Measurements from ENCODE around the gene CACNA1S. TPM values are rescaled to one million over a fixed set of nuclear protein-coding genes. Genes with fewer than 3 reads are reported as not detected.

Gene CACNA1S
- total and polyA plus RNA-seq, 2 of the 13 experiments (the other 11 are each of a cell fraction or from before 2014, with no cell fraction given), result not detected

DNA sequence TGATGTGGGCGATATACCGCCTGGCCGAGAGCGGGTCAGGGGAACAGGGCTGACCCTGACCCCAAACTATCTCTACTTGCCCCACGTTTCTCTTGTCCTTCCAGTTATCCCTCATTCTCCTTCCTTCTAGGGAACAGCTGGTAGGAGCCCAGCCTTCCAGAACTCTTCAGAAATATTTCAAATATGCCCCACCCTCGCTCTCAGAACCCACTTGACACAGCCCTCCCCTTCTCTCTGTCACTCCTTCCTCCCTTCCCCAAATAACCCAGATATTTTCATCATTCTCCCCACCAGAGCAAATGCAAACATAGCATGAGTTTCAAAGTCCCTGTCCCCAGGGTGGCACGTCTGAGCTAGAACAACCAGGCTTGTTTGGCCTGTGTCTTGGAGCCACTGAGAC is 1.1 kb downstream of the CACNA1S start:
- no peaks in the 10 kb centered on the region for H4K20me1 ChIP-seq (ENCODE audit: insufficient read depth, low read length)

More for the DNA sequence above, 1.1 kb downstream of the CACNA1S start:
- DNase-seq (ENCODE audit: low spot score) (no peak), FAIRE-seq (no peak), ATAC-seq (no peak)
- ChIA-PET POLR2A (no interaction called here), CTCF (ENCODE audit: low intra/inter-chr PET ratio, low total read pairs) (no interaction called here)
- Histone ChIP-seq H3K4me2 (ENCODE audit: low read depth, low read length) (no peak overlapping the region), H3K9ac (ENCODE audit: insufficient read depth, low read depth, low read length) (no peak overlapping the region), H3K36me3 (replicated peaks in 1 of 2; ENCODE audit: control insufficient read depth in 1 of 2, insufficient read depth in 2 of 2, low read length in 2 of 2) (no peaks in the 10 kb centered on the region), H3K27ac (ENCODE audit: extremely low read length, insufficient read depth, low read length) (no peak overlapping the region), H3K79me2 (ENCODE audit: insufficient read depth, low read length) (no peaks in the 10 kb centered on the region), H2AFZ (ENCODE audit: low read length) (no peak overlapping the region), H3K27me3 (ENCODE audit: control insufficient read depth in 1 of 2, insufficient read depth in 2 of 2, low read length in 2 of 2) (peaks cover 0 to 21% of the 10 kb centered on the region in 2 experiments; a peak in 3 of 5 replicates), H3K4me3 (replicated peaks in 1 of 3; ENCODE audit: insufficient read depth in 1 of 3, low read depth in 2 of 3, low read length in 3 of 3) (no peak overlapping the region), H3K4me1 (ENCODE audit: insufficient read depth, low read length) (no peaks in the 10 kb centered on the region), H3K9me3 (ENCODE audit: low read length) (no peaks in the 10 kb centered on the region)
- 36% methylated on average over 7 of the region's 7 CpGs for WGBS (ENCODE audit: low lambda C conversion rate)
- BruUV-seq (replicated peaks), result no TSS peak
- intact Hi-C loops (cut with micrococcal nuclease; ENCODE audit: unreplicated experiment), result loop anchor here (5.0 to 10.0 kb wide), 2 partner anchors 216 to 554 kb away; partner anchors contain the start of gene INAVA
- in situ Hi-C loops (cut with HindIII; ENCODE audit: extremely low pct_ligation_motif_present, low pct_unique_long_range_greater_than_20kb), result loop anchor here (10.0 kb wide), 1 partner anchor 136 kb away; no protein-coding TSS in a partner anchor
- TF ChIP-seq ZKSCAN8 (CRISPR knock-in tag; IDR thresholded peaks at IDR 0.05; ENCODE audit: borderline replicate concordance) (no peak), SAP130 (CRISPR knock-in tag; IDR thresholded peaks at IDR 0.05; ENCODE audit: low read depth) (no peak), SATB2 (CRISPR knock-in tag; IDR thresholded peaks at IDR 0.05) (no peak), ZSCAN29 (CRISPR knock-in tag; conservative IDR thresholded peaks at IDR 0.05) (no peak), LCORL (IDR thresholded peaks at IDR 0.05) (no peak), LCORL (CRISPR knock-in tag; IDR thresholded peaks at IDR 0.05) (no peak), ZNF841 (CRISPR knock-in tag; IDR thresholded peaks at IDR 0.05; ENCODE audit: borderline replicate concordance) (no peak), SKI (IDR thresholded peaks at IDR 0.05; ENCODE audit: partially characterized antibody) (no peak), KLF15 (CRISPR knock-in tag; IDR thresholded peaks at IDR 0.05; ENCODE audit: borderline replicate concordance) (no peak), ZNF660 (CRISPR knock-in tag; IDR thresholded peaks at IDR 0.05; ENCODE audit: borderline replicate concordance, low read depth) (no peak), NR2F2 (IDR thresholded peaks at IDR 0.05; ENCODE audit: borderline replicate concordance, low read depth) (no peak), ZSCAN20 (CRISPR knock-in tag; IDR thresholded peaks at IDR 0.05; ENCODE audit: borderline replicate concordance) (no peak), CENPX (CRISPR knock-in tag; IDR thresholded peaks at IDR 0.05) (no peak), ZNF205 (CRISPR knock-in tag; IDR thresholded peaks at IDR 0.05) (no peak)
- TF ChIP-seq, protein P1, sequence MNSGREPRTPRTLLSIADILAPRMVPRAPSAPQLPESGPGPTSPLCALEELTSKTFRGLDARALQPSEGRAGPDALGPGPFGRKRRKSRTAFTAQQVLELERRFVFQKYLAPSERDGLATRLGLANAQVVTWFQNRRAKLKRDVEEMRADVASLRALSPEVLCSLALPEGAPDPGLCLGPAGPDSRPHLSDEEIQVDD (CRISPR knock-in tag; IDR thresholded peaks at IDR 0.05; ENCODE audit: borderline replicate concordance), result no peak
- TF ChIP-seq, protein P2, sequence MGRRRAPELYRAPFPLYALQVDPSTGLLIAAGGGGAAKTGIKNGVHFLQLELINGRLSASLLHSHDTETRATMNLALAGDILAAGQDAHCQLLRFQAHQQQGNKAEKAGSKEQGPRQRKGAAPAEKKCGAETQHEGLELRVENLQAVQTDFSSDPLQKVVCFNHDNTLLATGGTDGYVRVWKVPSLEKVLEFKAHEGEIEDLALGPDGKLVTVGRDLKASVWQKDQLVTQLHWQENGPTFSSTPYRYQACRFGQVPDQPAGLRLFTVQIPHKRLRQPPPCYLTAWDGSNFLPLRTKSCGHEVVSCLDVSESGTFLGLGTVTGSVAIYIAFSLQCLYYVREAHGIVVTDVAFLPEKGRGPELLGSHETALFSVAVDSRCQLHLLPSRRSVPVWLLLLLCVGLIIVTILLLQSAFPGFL (CRISPR knock-in tag; IDR thresholded peaks at IDR 0.05), result no peak
- TF ChIP-seq, protein P3, sequence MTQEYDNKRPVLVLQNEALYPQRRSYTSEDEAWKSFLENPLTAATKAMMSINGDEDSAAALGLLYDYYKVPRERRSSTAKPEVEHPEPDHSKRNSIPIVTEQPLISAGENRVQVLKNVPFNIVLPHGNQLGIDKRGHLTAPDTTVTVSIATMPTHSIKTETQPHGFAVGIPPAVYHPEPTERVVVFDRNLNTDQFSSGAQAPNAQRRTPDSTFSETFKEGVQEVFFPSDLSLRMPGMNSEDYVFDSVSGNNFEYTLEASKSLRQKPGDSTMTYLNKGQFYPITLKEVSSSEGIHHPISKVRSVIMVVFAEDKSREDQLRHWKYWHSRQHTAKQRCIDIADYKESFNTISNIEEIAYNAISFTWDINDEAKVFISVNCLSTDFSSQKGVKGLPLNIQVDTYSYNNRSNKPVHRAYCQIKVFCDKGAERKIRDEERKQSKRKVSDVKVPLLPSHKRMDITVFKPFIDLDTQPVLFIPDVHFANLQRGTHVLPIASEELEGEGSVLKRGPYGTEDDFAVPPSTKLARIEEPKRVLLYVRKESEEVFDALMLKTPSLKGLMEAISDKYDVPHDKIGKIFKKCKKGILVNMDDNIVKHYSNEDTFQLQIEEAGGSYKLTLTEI (CRISPR knock-in tag; conservative IDR thresholded peaks at IDR 0.05), result no peak
- TF ChIP-seq, protein P4, sequence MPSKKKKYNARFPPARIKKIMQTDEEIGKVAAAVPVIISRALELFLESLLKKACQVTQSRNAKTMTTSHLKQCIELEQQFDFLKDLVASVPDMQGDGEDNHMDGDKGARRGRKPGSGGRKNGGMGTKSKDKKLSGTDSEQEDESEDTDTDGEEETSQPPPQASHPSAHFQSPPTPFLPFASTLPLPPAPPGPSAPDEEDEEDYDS (CRISPR knock-in tag; IDR thresholded peaks at IDR 0.05), result no peak
